Left renal pelvis (tissue), 4 donors: ENCODE data around the gene VPS13D. TPM values are rescaled to one million over a fixed set of nuclear protein-coding genes. Genes with fewer than 3 reads are reported as not detected.
"Not testable (repeated sequence)": the region's sequence is repeated elsewhere in the genome, so short reads cannot be mapped to it uniquely, and the experiment has no call there.

Experiments used
- DNase-seq, 4 donors: peaks; one replicate each; pipeline ENCODE4 v3.0.0-alpha.2; 2013; ENCODE audit warnings: low read depth in 4 of 4, low spot score in 3 of 4
- polyA plus RNA-seq, 4 donors: library from polyadenylated mRNA; unstranded; fragments of 120-200 nt; gene quantifications; one replicate each; pipeline ENCODE4 v1.2.1, GENCODE V29; 2013; ENCODE audit not compliant: insufficient read length in 4 of 4

VPS13D gene
- polyA plus RNA-seq, 4 donors = 28.6 to 32.3 (median 30.4) TPM

GRCh38 chr1:12444329-12444841, 214.6 kb downstream of the VPS13D start:
- DNase-seq = no peak

GRCh38 chr1:12445257-12445656, 215.4 kb downstream of the VPS13D start:
- DNase-seq = no peak

GRCh38 chr1:12446593-12446992, 216.8 kb downstream of the VPS13D start:
- DNase-seq = no peak

GRCh38 chr1:12447307-12447706, 217.5 kb downstream of the VPS13D start:
- no peak for DNase-seq

GRCh38 chr1:12447849-12448312, 218.1 kb downstream of the VPS13D start:
- DNase-seq = no peak

GRCh38 chr1:12448746-12449177, 218.9 kb downstream of the VPS13D start:
- DNase-seq = no peak

GRCh38 chr1:12450090-12450755, 220.4 kb downstream of the VPS13D start:
- DNase-seq = no peak

GRCh38 chr1:12450756-12451559, 221.1 kb downstream of the VPS13D start:
- no peak for DNase-seq

- no peak for DNase-seq
Measured at GRCh38 chr1:12451560-12451900, 221.7 kb downstream of the VPS13D start.

- DNase-seq = no peak
Measured at GRCh38 chr1:12452262-12452661, 222.4 kb downstream of the VPS13D start.

- no peak for DNase-seq
Measured at GRCh38 chr1:12453400-12454343, 223.8 kb downstream of the VPS13D start.

GRCh38 chr1:12454406-12455391, 224.9 kb downstream of the VPS13D start:
- no peak for DNase-seq

GRCh38 chr1:12456081-12456480, 226.3 kb downstream of the VPS13D start:
- not testable (repeated sequence) for DNase-seq

GRCh38 chr1:12456979-12457378, 227.1 kb downstream of the VPS13D start:
- DNase-seq = no peak

- no peak for DNase-seq
Measured at GRCh38 chr1:12457771-12458170, 227.9 kb downstream of the VPS13D start.

- no peak for DNase-seq
Measured at GRCh38 chr1:12458571-12458970, 228.7 kb downstream of the VPS13D start.

- DNase-seq = no peak
Measured at GRCh38 chr1:12460121-12460520, 230.3 kb downstream of the VPS13D start.

GRCh38 chr1:12460911-12461621, 231.2 kb downstream of the VPS13D start:
- no peak for DNase-seq

- DNase-seq = no peak
Measured at GRCh38 chr1:12461754-12462153, 231.9 kb downstream of the VPS13D start.
